Measurements from ENCODE around the gene CCDC85C. TPM values are rescaled to one million over a fixed set of nuclear protein-coding genes. Genes with fewer than 3 reads are reported as not detected.

Gene CCDC85C
- total and polyA plus RNA-seq, 2 experiments from 2014 or later, result 4.5 to 24.9 TPM

- Histone ChIP-seq H3F3A (replicated peaks; ENCODE audit: low read depth) (0 out of 2 replicates have a peak, but pooled peaks cover 4% of the 10 kb centered on the region), H2AFZ (no peak overlapping the region), H3K4me2 (no peak overlapping the region), H3K4me1 (ENCODE audit: insufficient read depth) (peaks cover 19% of the 10 kb centered on the region), H3K27ac (ENCODE audit: low read depth) (no peak overlapping the region), H3K36me3 (ENCODE audit: insufficient read depth) (no peaks in the 10 kb centered on the region), H3K9me2 (ENCODE audit: insufficient read depth) (no peaks in the 10 kb centered on the region), H4K20me1 (replicated peaks; ENCODE audit: insufficient read depth) (peaks cover 17% of the 10 kb centered on the region; the same call in 1 of the 2 replicates), H3K27me3 (ENCODE audit: insufficient read depth) (peaks cover 10% of the 10 kb centered on the region; the same call in 1 of the 2 replicates), H3K79me2 (replicated peaks; ENCODE audit: insufficient read depth) (peaks cover 81% of the 10 kb centered on the region), H3K4me3 (no peak overlapping the region)
- no peak for TF ChIP-seq STAT1 (IDR thresholded peaks at IDR 0.05; ENCODE audit: unreplicated experiment)
- no peak for TF ChIP-seq EZH2phosphoT487 (IDR thresholded peaks at IDR 0.05; ENCODE audit: unreplicated experiment)
- TF ChIP-seq ZNF114 (CRISPR knock-in tag; IDR thresholded peaks at IDR 0.05), result no peak
- TF ChIP-seq EZH2 (IDR thresholded peaks at IDR 0.05; ENCODE audit: low read depth, unreplicated experiment), result no peak
- no peak for TF ChIP-seq ETS1 (IDR thresholded peaks at IDR 0.05)
- TF ChIP-seq ZNF462 (CRISPR knock-in tag; IDR thresholded peaks at IDR 0.05), result no peak
- TF ChIP-seq NANOG (IDR thresholded peaks at IDR 0.05; ENCODE audit: borderline replicate concordance), result no peak
- DNase-seq (ENCODE audit: low spot score), result no peak
- no peaks in the 10 kb centered on the region for H3K9me3 Mint-ChIP-seq
- H3K27me3 Mint-ChIP-seq (ENCODE audit: insufficient read depth, low read depth, poor library complexity), result peaks cover 22% of the 10 kb centered on the region
- H3K36me3 Mint-ChIP-seq (ENCODE audit: low read depth), result no peaks in the 10 kb centered on the region
- H3K27ac Mint-ChIP-seq, result no peak overlapping the region
- H3K4me1 Mint-ChIP-seq, result peaks cover 38% of the 10 kb centered on the region
- no peak for ATAC-seq
- H3K4me3 Mint-ChIP-seq, result no peak overlapping the region
Observed at GRCh38 chr14:99596772-99597171, 7.2 kb downstream of the CCDC85C start.
